Measurements from ENCODE around the gene GM2A. TPM values are rescaled to one million over a fixed set of nuclear protein-coding genes. Genes with fewer than 3 reads are reported as not detected.
A peak's percentile ranks its signal among the peaks of the same experiment; 100 is the strongest.

The GM2A gene
- total and polyA plus RNA-seq, 5 donors from 2014 or later = 4.7 to 12.0 (median 6.2) TPM

DNA sequence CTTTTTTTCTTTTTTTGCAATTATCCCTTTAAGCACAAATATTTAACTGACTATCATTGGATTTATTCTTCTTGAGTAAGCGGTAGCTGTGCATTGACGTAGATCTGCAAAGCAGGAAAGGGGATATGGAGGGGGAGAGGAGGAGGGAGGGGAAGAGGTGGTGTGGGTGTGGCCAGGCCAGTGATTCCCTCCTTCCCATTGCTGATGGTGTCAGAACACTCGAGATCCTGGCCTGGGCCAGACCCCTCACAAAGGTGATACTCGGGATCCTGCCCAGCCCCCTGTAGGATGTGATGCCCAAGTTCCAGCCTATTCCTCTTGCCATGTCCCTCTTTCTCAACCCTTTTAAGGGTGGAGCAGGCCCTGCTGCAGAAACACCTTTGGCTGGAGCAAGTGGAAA, 40.6 kb downstream of the GM2A start:
- H3K9me3 ChIP-seq (ENCODE audit: control insufficient read depth in 2 of 2, low read length in 2 of 2) = no peaks in the 10 kb centered on the region
- ATAC-seq (ENCODE audit: low read depth in 2 of 2) (no peak), DNase-seq (no peak)
- peaks cover 0 to 10% (median 3%) of the 10 kb centered on the region in 4 donors for H3K4me1 Mint-ChIP-seq
- no peak overlapping the region for H3K27ac ChIP-seq (ENCODE audit: insufficient read depth, low read length, poor library complexity, severe bottlenecking)
- no peak overlapping the region for H3K4me3 Mint-ChIP-seq
- H3K9me3 Mint-ChIP-seq = peaks cover 0 to 1% (median 0%) of the 10 kb centered on the region in 7 donors
- H3K36me3 Mint-ChIP-seq = no peaks in the 10 kb centered on the region
- no peaks in the 10 kb centered on the region for H3K36me3 ChIP-seq (ENCODE audit: control insufficient read depth, insufficient read depth, low read length)
- H3K27ac Mint-ChIP-seq = no peak overlapping the region
- no peaks in the 10 kb centered on the region for H3K4me1 ChIP-seq (ENCODE audit: control insufficient read depth, insufficient read depth, low read length, poor library complexity, severe bottlenecking)
- peaks cover 12% of the 10 kb centered on the region for H3K27me3 Mint-ChIP-seq
- H3K4me3 ChIP-seq (ENCODE audit: low read depth, low read length) = no peak overlapping the region
- no peaks in the 10 kb centered on the region for H3K27me3 ChIP-seq (ENCODE audit: control insufficient read depth, insufficient read depth, low read length)

DNA sequence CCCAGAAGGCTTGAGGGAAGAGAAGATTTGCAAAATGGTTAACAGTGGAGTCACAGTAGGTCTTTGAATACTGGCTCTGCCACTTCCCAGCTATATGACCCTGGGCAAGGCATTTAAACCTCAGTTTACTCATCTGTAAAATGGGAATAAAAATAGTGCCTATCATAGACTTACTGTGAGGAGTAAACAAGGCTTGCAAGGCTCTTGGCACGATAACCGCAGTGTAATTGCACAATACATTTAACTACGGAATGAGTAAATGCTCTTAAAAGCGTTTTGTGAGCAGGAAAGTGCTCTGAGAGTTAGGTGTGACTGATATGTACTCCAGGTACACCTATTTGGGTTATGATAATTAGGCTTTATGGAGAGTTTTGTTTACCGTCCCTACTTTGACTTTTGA, 42.2 kb downstream of the GM2A start:
- Histone ChIP-seq H3K36me3 (ENCODE audit: control insufficient read depth, insufficient read depth, low read length) (no peaks in the 10 kb centered on the region), H3K27me3 (ENCODE audit: control insufficient read depth, insufficient read depth, low read length) (peaks cover 5% of the 10 kb centered on the region), H3K27ac (ENCODE audit: insufficient read depth, low read length, poor library complexity, severe bottlenecking) (no peak overlapping the region), H3K4me1 (ENCODE audit: control insufficient read depth, insufficient read depth, low read length, poor library complexity, severe bottlenecking) (no peaks in the 10 kb centered on the region), H3K9me3 (ENCODE audit: control insufficient read depth in 2 of 2, low read length in 2 of 2) (no peaks in the 10 kb centered on the region), H3K4me3 (ENCODE audit: low read depth, low read length) (no peak overlapping the region)
- DNase-seq (no peak), ATAC-seq (ENCODE audit: low read depth in 2 of 2) (no peak)
- H3K27ac Mint-ChIP-seq = no peak overlapping the region
- H3K9me3 Mint-ChIP-seq = peaks cover 0 to 1% (median 0%) of the 10 kb centered on the region in 7 donors
- H3K27me3 Mint-ChIP-seq = peaks cover 12% of the 10 kb centered on the region
- H3K4me1 Mint-ChIP-seq = peaks cover 0 to 10% (median 3%) of the 10 kb centered on the region in 4 donors
- no peak overlapping the region for H3K4me3 Mint-ChIP-seq
- no peaks in the 10 kb centered on the region for H3K36me3 Mint-ChIP-seq

DNA sequence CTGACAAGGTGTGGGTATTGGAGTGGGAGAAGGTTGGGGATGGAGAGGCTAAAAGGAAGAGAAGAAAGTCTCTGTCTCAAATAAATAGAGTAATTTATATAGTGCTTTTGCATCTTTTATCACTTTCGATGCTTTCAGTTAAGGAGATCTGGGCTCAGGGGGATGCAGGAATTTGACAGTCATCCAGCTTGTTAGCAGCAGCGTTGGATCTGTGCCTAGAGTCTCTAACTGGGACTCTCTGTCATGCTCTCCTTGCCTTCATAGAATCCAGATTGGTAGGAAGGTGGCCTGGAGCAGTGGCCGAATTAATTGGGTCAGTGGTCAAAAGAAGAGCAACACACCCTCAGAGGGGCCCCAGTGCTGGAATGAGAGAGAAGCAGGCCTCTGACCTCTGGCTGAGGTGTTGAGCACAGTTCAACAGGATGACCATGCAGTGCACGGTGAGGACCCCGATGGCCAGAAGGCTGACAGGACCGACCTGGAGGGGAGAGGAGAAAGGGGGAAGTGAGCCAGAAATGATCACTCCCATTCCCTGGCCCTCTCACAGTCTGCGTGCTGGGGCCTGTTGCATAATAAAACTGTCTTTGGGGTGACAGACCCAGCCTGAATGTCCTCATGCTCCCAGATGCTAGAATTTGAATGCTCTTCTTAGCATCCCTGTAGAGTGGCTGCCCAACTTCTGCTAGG, 42.9 kb downstream of the GM2A start:
- no peak overlapping the region for H3K27ac Mint-ChIP-seq
- H3K27me3 Mint-ChIP-seq = peaks cover 18% of the 10 kb centered on the region
- ATAC-seq (ENCODE audit: low read depth in 2 of 2) (no peak), DNase-seq (no peak)
- Histone ChIP-seq H3K4me1 (ENCODE audit: control insufficient read depth, insufficient read depth, low read length, poor library complexity, severe bottlenecking) (no peaks in the 10 kb centered on the region), H3K4me3 (ENCODE audit: low read depth, low read length) (no peak overlapping the region), H3K36me3 (ENCODE audit: control insufficient read depth, insufficient read depth, low read length) (no peaks in the 10 kb centered on the region), H3K9me3 (ENCODE audit: control insufficient read depth in 2 of 2, low read length in 2 of 2) (no peaks in the 10 kb centered on the region), H3K27ac (ENCODE audit: insufficient read depth, low read length, poor library complexity, severe bottlenecking) (no peak overlapping the region), H3K27me3 (ENCODE audit: control insufficient read depth, insufficient read depth, low read length) (peaks cover 5% of the 10 kb centered on the region)
- no peaks in the 10 kb centered on the region for H3K36me3 Mint-ChIP-seq
- no peak overlapping the region for H3K4me3 Mint-ChIP-seq
- peaks cover 0 to 10% (median 3%) of the 10 kb centered on the region in 4 donors for H3K4me1 Mint-ChIP-seq
- peaks cover 0 to 1% (median 0%) of the 10 kb centered on the region in 7 donors for H3K9me3 Mint-ChIP-seq

DNA sequence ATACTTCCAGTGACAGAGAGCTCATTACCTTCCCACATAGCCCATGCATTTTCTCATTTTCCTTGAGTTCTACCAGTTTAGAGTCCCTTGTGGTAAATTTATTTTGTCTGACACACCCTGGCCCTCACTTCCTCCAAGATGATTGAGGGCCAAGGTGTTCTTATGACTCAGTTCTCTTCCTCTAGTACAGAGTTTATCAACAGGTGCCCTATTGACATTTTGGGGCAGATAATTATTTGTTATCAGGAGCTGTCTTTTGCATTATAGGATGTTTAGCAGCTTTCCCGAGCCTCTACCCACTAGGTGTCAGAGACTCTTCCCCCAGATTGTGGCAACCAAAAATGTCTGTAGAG, 43.5 kb downstream of the GM2A start:
- peaks cover 5% of the 10 kb centered on the region for H3K27me3 ChIP-seq (ENCODE audit: control insufficient read depth, insufficient read depth, low read length)
- DNase-seq = peak in 1 of 3 donors; percentile 55
- no peak overlapping the region for H3K4me3 Mint-ChIP-seq
- H3K4me3 ChIP-seq (ENCODE audit: low read depth, low read length) = no peak overlapping the region
- no peaks in the 10 kb centered on the region for H3K36me3 Mint-ChIP-seq
- H3K9me3 Mint-ChIP-seq = peaks cover 0 to 1% (median 0%) of the 10 kb centered on the region in 7 donors
- H3K4me1 Mint-ChIP-seq = peaks cover 0 to 10% (median 3%) of the 10 kb centered on the region in 4 donors
- H3K27ac ChIP-seq (ENCODE audit: insufficient read depth, low read length, poor library complexity, severe bottlenecking) = no peak overlapping the region
- ATAC-seq (ENCODE audit: low read depth in 2 of 2) = no peak
- H3K27me3 Mint-ChIP-seq = peaks cover 18% of the 10 kb centered on the region
- H3K9me3 ChIP-seq (ENCODE audit: control insufficient read depth in 2 of 2, low read length in 2 of 2) = no peaks in the 10 kb centered on the region
- H3K4me1 ChIP-seq (ENCODE audit: control insufficient read depth, insufficient read depth, low read length, poor library complexity, severe bottlenecking) = no peaks in the 10 kb centered on the region
- H3K27ac Mint-ChIP-seq = no peak overlapping the region
- no peaks in the 10 kb centered on the region for H3K36me3 ChIP-seq (ENCODE audit: control insufficient read depth, insufficient read depth, low read length)

DNA sequence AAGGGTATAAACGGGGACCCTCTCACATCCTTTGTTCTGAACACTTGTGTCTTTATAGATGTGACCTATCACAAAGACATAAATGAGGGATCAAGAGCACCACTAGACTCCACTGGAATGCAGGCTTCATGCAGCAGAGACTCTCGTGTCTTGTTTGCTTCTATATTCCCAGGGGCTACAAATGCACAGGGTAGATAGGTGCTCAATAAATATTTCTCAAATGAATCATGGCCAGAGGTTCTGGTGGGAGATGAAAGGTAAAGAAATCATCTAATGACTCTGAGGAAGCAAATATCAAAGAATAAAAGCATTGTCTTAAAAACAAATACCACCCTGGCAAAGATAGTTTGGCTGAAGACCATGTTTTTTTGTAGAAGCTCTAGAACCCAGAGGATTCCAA, 44.0 kb downstream of the GM2A start:
- Histone ChIP-seq H3K36me3 (ENCODE audit: control insufficient read depth, insufficient read depth, low read length) (no peaks in the 10 kb centered on the region), H3K4me3 (ENCODE audit: low read depth, low read length) (no peak overlapping the region), H3K27ac (ENCODE audit: insufficient read depth, low read length, poor library complexity, severe bottlenecking) (no peak overlapping the region), H3K4me1 (ENCODE audit: control insufficient read depth, insufficient read depth, low read length, poor library complexity, severe bottlenecking) (no peaks in the 10 kb centered on the region), H3K9me3 (ENCODE audit: control insufficient read depth in 2 of 2, low read length in 2 of 2) (no peaks in the 10 kb centered on the region), H3K27me3 (ENCODE audit: control insufficient read depth, insufficient read depth, low read length) (peaks cover 5% of the 10 kb centered on the region)
- no peak for DNase-seq
- peaks cover 0 to 1% (median 0%) of the 10 kb centered on the region in 7 donors for H3K9me3 Mint-ChIP-seq
- no peaks in the 10 kb centered on the region for H3K36me3 Mint-ChIP-seq
- no peak overlapping the region for H3K4me3 Mint-ChIP-seq
- H3K4me1 Mint-ChIP-seq = peaks cover 0 to 10% (median 3%) of the 10 kb centered on the region in 4 donors
- H3K27ac Mint-ChIP-seq = peak overlapping the region in 1 of 3 donors; percentile 23
- H3K27me3 Mint-ChIP-seq = peaks cover 18% of the 10 kb centered on the region
- no peak for ATAC-seq (ENCODE audit: low read depth in 2 of 2)

DNA sequence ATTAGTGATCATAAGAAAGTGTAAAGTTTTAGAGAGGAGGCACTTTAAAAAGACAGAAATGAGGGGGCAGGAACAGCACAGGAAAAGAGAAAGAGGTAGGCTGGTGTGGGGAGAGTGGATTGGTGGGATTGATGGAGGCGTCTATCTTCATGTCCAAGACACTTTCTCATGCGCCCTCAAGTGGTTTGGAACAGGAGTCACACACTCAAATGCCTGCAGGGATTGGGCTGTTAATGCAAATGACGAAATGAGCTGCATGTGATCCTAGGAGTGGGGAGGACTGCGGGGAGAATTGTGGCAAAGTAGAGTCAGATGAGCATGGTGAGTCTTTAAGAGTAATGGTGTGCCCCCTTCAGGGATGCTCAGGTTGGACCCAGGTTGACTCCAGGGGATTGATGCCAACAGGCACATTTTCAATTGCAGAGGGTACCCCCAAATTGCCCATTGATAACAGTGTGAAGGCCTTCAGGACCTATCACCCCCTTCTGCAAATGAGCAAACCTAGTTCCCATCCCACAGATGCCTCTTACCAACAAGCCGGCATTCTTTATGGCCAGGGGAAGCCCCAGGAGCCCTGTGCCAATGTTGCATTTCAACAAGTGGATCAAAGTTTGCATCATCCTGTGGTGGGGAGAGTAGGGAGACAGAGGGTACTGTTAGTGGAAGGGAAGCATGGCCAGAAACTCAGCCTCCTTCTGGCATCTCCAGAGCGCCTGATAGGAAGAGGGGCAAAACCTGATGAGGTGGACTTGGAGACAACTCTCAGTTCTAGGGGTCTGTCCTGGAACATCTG, 45.3 kb downstream of the GM2A start:
- Mint-ChIP-seq H3K4me3 (no peak overlapping the region), H3K9me3 (peaks cover 0 to 1% (median 0%) of the 10 kb centered on the region in 7 donors), H3K36me3 (no peaks in the 10 kb centered on the region), H3K27me3 (peaks cover 16% of the 10 kb centered on the region), H3K27ac (no peak overlapping the region), H3K4me1 (peaks cover 0 to 10% (median 3%) of the 10 kb centered on the region in 4 donors)
- Histone ChIP-seq H3K4me3 (ENCODE audit: low read depth, low read length) (no peak overlapping the region), H3K27ac (ENCODE audit: insufficient read depth, low read length, poor library complexity, severe bottlenecking) (no peak overlapping the region), H3K36me3 (ENCODE audit: control insufficient read depth, insufficient read depth, low read length) (no peaks in the 10 kb centered on the region), H3K27me3 (ENCODE audit: control insufficient read depth, insufficient read depth, low read length) (peaks cover 5% of the 10 kb centered on the region), H3K4me1 (ENCODE audit: control insufficient read depth, insufficient read depth, low read length, poor library complexity, severe bottlenecking) (no peaks in the 10 kb centered on the region), H3K9me3 (ENCODE audit: control insufficient read depth in 2 of 2, low read length in 2 of 2) (no peaks in the 10 kb centered on the region)
- ATAC-seq (ENCODE audit: low read depth in 2 of 2) (no peak), DNase-seq (peak in 2 of 3 donors; percentile 23 to 69)

DNA sequence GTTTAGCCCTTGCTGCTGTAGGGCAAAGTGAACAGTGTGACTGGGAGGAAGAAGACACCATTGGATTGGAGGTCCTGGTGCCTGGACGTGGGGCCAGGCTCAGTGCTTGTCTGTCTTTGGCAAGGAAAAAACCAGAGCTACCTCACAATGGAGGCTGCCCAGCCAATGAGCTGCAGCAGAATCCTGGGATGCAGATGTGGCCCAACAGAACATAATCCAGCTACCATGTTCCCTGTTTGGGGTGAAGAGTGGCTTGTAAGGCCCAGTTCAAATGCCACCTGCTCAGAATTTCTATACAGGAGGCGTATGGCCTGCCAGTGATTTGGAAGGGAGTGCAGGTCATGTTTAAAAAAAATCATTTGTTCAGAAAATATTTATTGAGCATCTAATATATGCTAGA, 50.7 kb downstream of the GM2A start, which contains the start of gene SLC36A3:
TSS of gene SLC36A3 (minus strand) at position 101 of the 400 bp plus-strand sequence. CDS start 412 bp downstream, outside the sequence.
- no peak within 1 kb of the TSS for H3K4me3 Mint-ChIP-seq
- H3K9me3 Mint-ChIP-seq = peaks cover 0 to 3% (median 0%) of the 10 kb centered on the region in 7 donors
- H3K27me3 ChIP-seq (ENCODE audit: control insufficient read depth, insufficient read depth, low read length) = peaks cover 8% of the 10 kb centered on the region
- no peak within 1 kb of the TSS for H3K27ac Mint-ChIP-seq
- no peaks in the 10 kb centered on the region for H3K4me1 Mint-ChIP-seq
- no peak within 1 kb of the TSS for H3K4me3 ChIP-seq (ENCODE audit: low read depth, low read length)
- DNase-seq (no peak), ATAC-seq (ENCODE audit: low read depth in 2 of 2) (no peak)
- H3K4me1 ChIP-seq (ENCODE audit: control insufficient read depth, insufficient read depth, low read length, poor library complexity, severe bottlenecking) = no peaks in the 10 kb centered on the region
- no peaks in the 10 kb centered on the region for H3K9me3 ChIP-seq (ENCODE audit: control insufficient read depth in 2 of 2, low read length in 2 of 2)
- H3K27me3 Mint-ChIP-seq = peaks cover 48% of the 10 kb centered on the region
- no peak within 1 kb of the TSS for H3K27ac ChIP-seq (ENCODE audit: insufficient read depth, low read length, poor library complexity, severe bottlenecking)
- no peaks in the 10 kb centered on the region for H3K36me3 ChIP-seq (ENCODE audit: control insufficient read depth, insufficient read depth, low read length)
- H3K36me3 Mint-ChIP-seq = no peaks in the 10 kb centered on the region

All from CD4-positive, CD25-positive, alpha-beta regulatory T cell (primary cell).